ENCODE results near the gene IL20.

The IL20 gene

DNA sequence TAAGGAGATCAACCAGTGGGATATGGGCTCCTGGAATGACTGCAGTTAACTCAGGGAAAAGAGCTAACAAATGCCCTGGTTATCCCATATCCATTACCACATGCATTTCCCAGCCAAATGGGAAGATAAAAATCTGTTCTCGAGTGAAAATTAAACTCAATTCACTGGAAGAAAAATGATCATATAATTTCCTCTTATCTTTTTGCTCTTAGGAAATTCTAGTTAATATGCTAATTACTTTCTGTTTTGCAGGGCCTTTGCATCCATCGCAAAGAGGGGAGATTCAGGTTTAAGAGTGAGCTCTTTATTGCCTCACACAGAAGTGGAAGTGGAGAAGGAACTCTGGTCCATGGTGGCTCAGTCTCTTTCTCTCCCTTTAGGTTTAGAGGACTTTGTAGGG lies 28.0 kb downstream of the IL20 start (continued):
- TF ChIP-seq ZNF394 (tag by site-specific recombination; IDR thresholded peaks at IDR 0.05; ENCODE audit: borderline replicate concordance) (no peak), MYNN (tag by site-specific recombination; IDR thresholded peaks at IDR 0.05; ENCODE audit: borderline replicate concordance) (no peak), ZNF175 (tag by site-specific recombination; IDR thresholded peaks at IDR 0.05) (no peak), ZNF133 (tag by site-specific recombination; IDR thresholded peaks at IDR 0.05) (no peak), ZNF544 (tag by site-specific recombination; IDR thresholded peaks at IDR 0.05) (no peak), SCRT1 (tag by site-specific recombination; IDR thresholded peaks at IDR 0.05; ENCODE audit: borderline replicate concordance) (peak; percentile 47; the same call in 1 of the 2 replicates)
- TF ChIP-seq, protein P1, sequence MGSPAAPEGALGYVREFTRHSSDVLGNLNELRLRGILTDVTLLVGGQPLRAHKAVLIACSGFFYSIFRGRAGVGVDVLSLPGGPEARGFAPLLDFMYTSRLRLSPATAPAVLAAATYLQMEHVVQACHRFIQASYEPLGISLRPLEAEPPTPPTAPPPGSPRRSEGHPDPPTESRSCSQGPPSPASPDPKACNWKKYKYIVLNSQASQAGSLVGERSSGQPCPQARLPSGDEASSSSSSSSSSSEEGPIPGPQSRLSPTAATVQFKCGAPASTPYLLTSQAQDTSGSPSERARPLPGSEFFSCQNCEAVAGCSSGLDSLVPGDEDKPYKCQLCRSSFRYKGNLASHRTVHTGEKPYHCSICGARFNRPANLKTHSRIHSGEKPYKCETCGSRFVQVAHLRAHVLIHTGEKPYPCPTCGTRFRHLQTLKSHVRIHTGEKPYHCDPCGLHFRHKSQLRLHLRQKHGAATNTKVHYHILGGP (tag by site-specific recombination; IDR thresholded peaks at IDR 0.05), result no peak

DNA sequence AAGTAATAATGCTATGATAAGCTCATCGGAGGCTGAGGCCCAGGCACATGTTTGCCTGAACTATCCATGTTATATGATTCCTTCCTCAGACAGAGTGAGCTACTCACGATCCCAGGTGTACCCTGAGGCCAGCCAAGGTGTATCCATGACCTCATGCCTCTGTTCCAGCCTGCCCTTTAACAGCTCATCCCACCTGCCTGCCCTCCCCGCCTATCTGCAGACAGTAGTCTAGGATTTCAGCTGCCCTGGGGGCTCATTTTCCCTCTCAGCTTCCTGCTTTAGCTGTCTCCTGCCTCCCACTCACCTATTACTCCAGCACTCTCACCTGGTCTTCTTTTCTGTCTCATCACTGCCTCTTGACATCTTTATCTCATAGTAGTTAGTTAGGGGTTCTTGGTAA lies 29.9 kb downstream of the IL20 start:
- H3K9me3 ChIP-seq (ENCODE audit: control insufficient read depth, insufficient read depth, low read depth, low read length), result no peaks in the 10 kb centered on the region
- POLR2A ChIA-PET, result no interaction called here
- CTCF ChIA-PET, result interaction anchor here (0.6 to 3.2 kb wide), 6 partner anchors 10 to 160 kb away, joined by 3 to 17 read pairs (median 4); partner anchors contain the start of gene IL20
- TF ChIP-seq ZFP69B (tag by site-specific recombination; IDR thresholded peaks at IDR 0.05), result no peak
- no peak for TF ChIP-seq ZNF776 (tag by site-specific recombination; IDR thresholded peaks at IDR 0.05; ENCODE audit: borderline replicate concordance)
- TF ChIP-seq, protein P2, sequence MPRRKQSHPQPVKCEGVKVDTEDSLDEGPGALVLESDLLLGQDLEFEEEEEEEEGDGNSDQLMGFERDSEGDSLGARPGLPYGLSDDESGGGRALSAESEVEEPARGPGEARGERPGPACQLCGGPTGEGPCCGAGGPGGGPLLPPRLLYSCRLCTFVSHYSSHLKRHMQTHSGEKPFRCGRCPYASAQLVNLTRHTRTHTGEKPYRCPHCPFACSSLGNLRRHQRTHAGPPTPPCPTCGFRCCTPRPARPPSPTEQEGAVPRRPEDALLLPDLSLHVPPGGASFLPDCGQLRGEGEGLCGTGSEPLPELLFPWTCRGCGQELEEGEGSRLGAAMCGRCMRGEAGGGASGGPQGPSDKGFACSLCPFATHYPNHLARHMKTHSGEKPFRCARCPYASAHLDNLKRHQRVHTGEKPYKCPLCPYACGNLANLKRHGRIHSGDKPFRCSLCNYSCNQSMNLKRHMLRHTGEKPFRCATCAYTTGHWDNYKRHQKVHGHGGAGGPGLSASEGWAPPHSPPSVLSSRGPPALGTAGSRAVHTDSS (tag by site-specific recombination; IDR thresholded peaks at IDR 0.05), result no peak
- no peak for TF ChIP-seq GLI2 (tag by site-specific recombination; IDR thresholded peaks at IDR 0.05; ENCODE audit: borderline replicate concordance, low read depth)
- TF ChIP-seq EGR2 (tag by site-specific recombination; IDR thresholded peaks at IDR 0.05; ENCODE audit: low read depth), result peak; percentile 44; the same call in 1 of the 2 replicates
- TF ChIP-seq ZFHX2 (tag by site-specific recombination; conservative IDR thresholded peaks at IDR 0.05), result peak; percentile 31; the same call in 1 of the 2 replicates
- TF ChIP-seq, protein P3, sequence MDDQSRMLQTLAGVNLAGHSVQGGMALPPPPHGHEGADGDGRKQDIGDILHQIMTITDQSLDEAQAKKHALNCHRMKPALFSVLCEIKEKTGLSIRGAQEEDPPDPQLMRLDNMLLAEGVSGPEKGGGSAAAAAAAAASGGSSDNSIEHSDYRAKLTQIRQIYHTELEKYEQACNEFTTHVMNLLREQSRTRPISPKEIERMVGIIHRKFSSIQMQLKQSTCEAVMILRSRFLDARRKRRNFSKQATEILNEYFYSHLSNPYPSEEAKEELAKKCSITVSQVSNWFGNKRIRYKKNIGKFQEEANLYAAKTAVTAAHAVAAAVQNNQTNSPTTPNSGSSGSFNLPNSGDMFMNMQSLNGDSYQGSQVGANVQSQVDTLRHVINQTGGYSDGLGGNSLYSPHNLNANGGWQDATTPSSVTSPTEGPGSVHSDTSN (CRISPR knock-in tag; IDR thresholded peaks at IDR 0.05), result no peak
- no peak overlapping the region for H3K4me3 ChIP-seq (ENCODE audit: low read depth, low read length)
- H3K27ac ChIP-seq (ENCODE audit: extremely low read depth, low read depth, low read length), result no peak overlapping the region
- no peaks in the 10 kb centered on the region; the same call in 1 of the 2 replicates for H3K4me1 ChIP-seq (ENCODE audit: control insufficient read depth, insufficient read depth, low read length)
- no peaks in the 10 kb centered on the region for H3K36me3 ChIP-seq (ENCODE audit: control insufficient read depth in 2 of 2, insufficient read depth in 1 of 2, low read length in 2 of 2)

DNA sequence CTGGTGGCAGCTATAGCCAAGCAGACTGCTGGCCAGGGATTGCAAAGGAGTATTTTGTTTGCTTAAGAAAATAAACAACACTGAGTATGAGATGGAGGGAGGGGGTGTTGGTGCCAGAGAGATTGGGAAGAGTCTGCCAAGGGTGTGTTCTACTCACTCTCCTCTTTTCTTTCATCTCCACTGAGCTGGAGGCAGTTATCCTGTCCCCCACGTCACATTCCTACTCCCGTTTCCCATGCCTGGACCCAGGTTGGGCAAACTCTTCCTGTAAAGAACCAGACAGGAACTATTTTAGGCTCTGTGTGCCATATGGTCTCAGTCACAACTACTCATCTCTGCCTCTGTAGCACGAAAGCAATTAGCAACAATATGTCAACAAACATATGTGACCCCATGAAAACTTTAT lies 30.4 kb downstream of the IL20 start:
- Histone ChIP-seq H3K9me3 (ENCODE audit: control insufficient read depth, insufficient read depth, low read depth, low read length) (no peaks in the 10 kb centered on the region), H3K4me1 (ENCODE audit: control insufficient read depth, insufficient read depth, low read length) (no peaks in the 10 kb centered on the region; the same call in 1 of the 2 replicates), H3K4me3 (ENCODE audit: low read depth, low read length) (no peak overlapping the region), H3K27ac (ENCODE audit: extremely low read depth, low read depth, low read length) (no peak overlapping the region), H3K36me3 (ENCODE audit: control insufficient read depth in 2 of 2, insufficient read depth in 1 of 2, low read length in 2 of 2) (no peaks in the 10 kb centered on the region)
- POLR2A ChIA-PET, result no interaction called here
- TF ChIP-seq WT1 (tag by site-specific recombination; IDR thresholded peaks at IDR 0.05) (0 out of 2 replicates have a peak, but pooled peaks have one; percentile 61), TRIM28 (IDR thresholded peaks at IDR 0.05; ENCODE audit: borderline replicate concordance, low read length) (0 out of 2 replicates have a peak, but pooled peaks have one; percentile 33), ZNF791 (tag by site-specific recombination; IDR thresholded peaks at IDR 0.05) (no peak)
- CTCF ChIA-PET, result interaction anchor here (0.6 to 3.2 kb wide), 6 partner anchors 10 to 160 kb away, joined by 3 to 17 read pairs (median 5); partner anchors contain the start of gene IL20

Data from HEK293 (cell line).